ENCODE measurements around the gene LHPP.

- TF ChIP-seq EP300 (IDR thresholded peaks at IDR 0.05): no peak
- TF ChIP-seq CTCF (IDR thresholded peaks at IDR 0.05): no peak
- TF ChIP-seq POLR2AphosphoS5 (IDR thresholded peaks at IDR 0.05): no peak
Measured at GRCh38 chr10:124568848-124569622, 107.4 kb downstream of the LHPP start.
